Transverse colon (tissue), 4 donors: Measurements from ENCODE around the gene XXYLT1. TPM values are rescaled to one million over a fixed set of nuclear protein-coding genes. Genes with fewer than 3 reads are reported as not detected.

Experiments used
- DNase-seq: peaks from one replicate; pipeline ENCODE4 v3.0.0-alpha.2; 2019
- H3K27ac ChIP-seq, 4 donors: fragments of 200-600 bp; sonication (generic); 2 replicates each; pipeline ENCODE4 v1.5.1; 2016 to 2018; ENCODE audit warnings: inconsistent platforms in 4 of 4
- H3K27me3 ChIP-seq: fragments of 200-600 bp; sonication (generic); 2 replicates; pipeline ENCODE4 v1.5.1; 2017; ENCODE audit warnings: inconsistent platforms
- H3K36me3 ChIP-seq, 4 donors: fragments of 200-600 bp; sonication (generic); 2 replicates each; pipeline ENCODE4 v1.5.1; 2017 to 2019; ENCODE audit warnings: inconsistent platforms in 4 of 4
- H3K4me1 ChIP-seq, 4 donors: fragments of 200-600 bp; sonication (generic); 2 replicates each; pipeline ENCODE4 v1.5.1; 2017 to 2020; ENCODE audit warnings: inconsistent platforms in 4 of 4
- H3K4me3 ChIP-seq, 4 donors: fragments of 200-600 bp; sonication (generic); 1 replicate in 1 of 4; 2 replicates in 3 of 4; pipeline versions ENCODE4 v1.5.1 to v1.6.1; 2017 to 2019; ENCODE audit warnings: inconsistent platforms in 4 of 4
- H3K9me3 ChIP-seq, 2 donors: fragments of 200-600 bp; sonication (generic); 2 replicates each; pipeline ENCODE4 v1.5.1; 2017 to 2019; ENCODE audit warnings: inconsistent platforms in 2 of 2
- CTCF ChIP-seq, 5 experiments: fragments of 200-600 bp in 3 of 5; fragments of 450-650 bp in 2 of 5; sonication (generic) in 3 of 5; IDR thresholded peaks; 1 replicate in 2 of 5; 2 replicates in 3 of 5; pipeline ENCODE4 v1.5.1; 2016 to 2017; ENCODE audit warnings: antibody characterized with exemption in 5 of 5, inconsistent platforms in 3 of 5, mild to moderate bottlenecking in 2 of 5, moderate library complexity in 1 of 5
- EP300 ChIP-seq: sonication (generic); formaldehyde crosslinking; IDR thresholded peaks from one replicate; pipeline ENCODE4 v1.6.1; 2017; ENCODE audit warnings: antibody characterized with exemption, low read depth
- POLR2A ChIP-seq: fragments of 450-650 bp; IDR thresholded peaks from one replicate; pipeline ENCODE4 v1.6.1; 2016; ENCODE audit warnings: antibody characterized with exemption, mild to moderate bottlenecking, moderate library complexity
- POLR2AphosphoS5 ChIP-seq, 3 donors: sonication (generic); formaldehyde crosslinking; IDR thresholded peaks; one replicate each; pipeline ENCODE4 v1.6.1; 2016; ENCODE audit warnings: antibody characterized with exemption in 3 of 3
- WGBS, 2 donors: methylation state at CpG; one replicate each; pipeline ENCODE4 v1.1.5; 2018; ENCODE audit warnings: low coverage in 1 of 2; 5-methylcytosine and 5-hydroxymethylcytosine counted together
- in situ Hi-C, 4 donors: fragments of 200-750 bp; cut with MboI; loops; one replicate each; pipeline versions ENCODE4 v1.15.0 to v1.15.1; 2017; ENCODE audit warnings: low sequenced_read_pairs in 3 of 4, low pct_ligation_motif_present in 1 of 4, low pct_unique_long_range_greater_than_20kb in 1 of 4
- intact Hi-C: fragments of 100-400 bp; cut with DNase I; formaldehyde crosslinking; loops from one replicate; pipeline ENCODE4 v1.15.1; 2023; ENCODE audit warnings: low total_unique reads
- total RNA-seq, 4 donors: library from RNA; depleted of rRNA; stranded (reverse); fragments of >200 nt; gene quantifications; one replicate each; pipeline ENCODE4 v1.1.0, GENCODE V29; 2016

Gene XXYLT1
- total RNA-seq, 4 donors from 2014 or later = 3.0 to 10.0 (median 5.9) TPM

- no peak for TF ChIP-seq EP300
- TF ChIP-seq POLR2AphosphoS5 (IDR thresholded peaks at IDR 0.05) = no peak
- TF ChIP-seq CTCF (IDR thresholded peaks at IDR 0.05) = no peak
- no peak for TF ChIP-seq POLR2A
- DNase-seq = no peak
- Histone ChIP-seq H3K9me3 (no peaks in the 10 kb centered on the region), H3K27me3 (no peaks in the 10 kb centered on the region), H3K36me3 (no peaks in the 10 kb centered on the region), H3K27ac (no peak overlapping the region), H3K4me3 (no peak overlapping the region), H3K4me1 (peaks cover 2 to 9% (median 4%) of the 10 kb centered on the region in 4 donors)
- in situ Hi-C loops = loop anchor here in 1 of 4 donors (10.0 kb wide), 1 partner anchor 444 kb away; the partner anchor contains the start of gene LSG1
- WGBS, 2 donors = 86% methylated on average over 7 to 13 of the region's 13 CpGs
- intact Hi-C loops = no loop called here
Observed at GRCh38 chr3:195118671-195119070, 152.3 kb downstream of the XXYLT1 start.

- intact Hi-C loops (no loop called here), in situ Hi-C loops (loop anchor here in 1 of 4 donors (10.0 kb wide), 1 partner anchor 443 kb away; the partner anchor contains the start of gene LSG1)
Observed at GRCh38 chr3:195117978-195118581, 152.9 kb downstream of the XXYLT1 start.

GRCh38 chr3:195116407-195117185 lies 154.4 kb downstream of the XXYLT1 start:
- Histone ChIP-seq H3K4me3 (no peak overlapping the region), H3K4me1 (peaks cover 2 to 9% (median 4%) of the 10 kb centered on the region in 4 donors), H3K9me3 (no peaks in the 10 kb centered on the region), H3K27ac (no peak overlapping the region), H3K36me3 (no peaks in the 10 kb centered on the region), H3K27me3 (no peaks in the 10 kb centered on the region)
- in situ Hi-C loops = loop anchor here in 1 of 4 donors (10.0 kb wide), 1 partner anchor 442 kb away; the partner anchor contains the start of gene LSG1
- intact Hi-C loops = no loop called here
- 61 to 62% methylated on average over 4 to 5 of the region's 5 CpGs for WGBS, 2 donors
- no peak for DNase-seq
- TF ChIP-seq CTCF (IDR thresholded peaks at IDR 0.05) (no peak), POLR2AphosphoS5 (IDR thresholded peaks at IDR 0.05) (no peak), EP300 (no peak), POLR2A (no peak)

More at GRCh38 chr3:195117978-195118581, 152.9 kb downstream of the XXYLT1 start:
- Histone ChIP-seq H3K4me1 (peaks cover 2 to 9% (median 4%) of the 10 kb centered on the region in 4 donors), H3K4me3 (no peak overlapping the region), H3K9me3 (no peaks in the 10 kb centered on the region), H3K36me3 (no peaks in the 10 kb centered on the region), H3K27ac (no peak overlapping the region), H3K27me3 (no peaks in the 10 kb centered on the region)
- DNase-seq = peak; percentile 56
- 38 to 60% methylated on average over 4 to 10 of the region's 10 CpGs for WGBS, 2 donors
- TF ChIP-seq CTCF (IDR thresholded peaks at IDR 0.05) (no peak), POLR2A (no peak), EP300 (no peak), POLR2AphosphoS5 (IDR thresholded peaks at IDR 0.05) (no peak)
